H1 (cell line): ENCODE results near the gene BNIP5. TPM values are rescaled to one million over a fixed set of nuclear protein-coding genes. Genes with fewer than 3 reads are reported as not detected.

Source experiments
- ATF3 ChIP-seq: IDR thresholded peaks from 2 replicates; pipeline ENCODE4 v1.6.1; 2011; ENCODE audit warnings: low read depth, mild to moderate bottlenecking, low read length; ENCODE audit not compliant: insufficient read depth
- polyA plus RNA-seq, 7 experiments: library from polyadenylated mRNA; depleted of rRNA in 3 of 7; stranded (reverse) in 5 of 7; unstranded in 2 of 7; fragments of >200 nt in 5 of 7; fragments of 200-250 nt in 2 of 7; gene quantifications; 1 replicate in 5 of 7; 2 replicates in 1 of 7; 4 replicates in 1 of 7; pipeline versions ENCODE4 v1.2.1 to v1.2.3, GENCODE V29; 2011 to 2013; ENCODE audit warnings: missing spikeins in 2 of 7, mixed read lengths in 2 of 7
- total RNA-seq: library from RNA; stranded (reverse); fragmentation: NEBNext Ultra II Directional; extraction: Animal tissue kit (Norgen Biotek cat#: 25700); gene quantifications from 2 replicates; pipeline ENCODE4 v1.2.1, GENCODE V29; 2021

The BNIP5 gene
- total and polyA plus RNA-seq, 2 of the 8 experiments (the other 6 are each of a cell fraction or from before 2014, with no cell fraction given) = not detected

- TF ChIP-seq ATF3 = no peak
These were observed 39.6 kb downstream of the BNIP5 start (continued) for GRCh38 chr6:36297051-36297450.
